Endothelial cell of umbilical vein (primary cell): ENCODE measurements around the gene DYRK1A. TPM values are rescaled to one million over a fixed set of nuclear protein-coding genes. Genes with fewer than 3 reads are reported as not detected.

Source experiments
- BruUV-seq: library from RNA; stranded (reverse); fragments of 400-500 nt; replicated peaks from 2 replicates; lab custom pipeline; 2021; lab: Mats Ljungman, UMichigan
- CTCF ChIA-PET: fragments of 300-600, 350-600 bp; sonication (Branson Sonifier 250); formaldehyde crosslinking; loops from one replicate; lab custom pipeline; 2021; ENCODE audit warnings: antibody characterized with exemption, inconsistent platforms; lab: Charles Lee
- POLR2A ChIA-PET: fragments of 300-600, 350-600 bp; sonication (Branson Sonifier 250); formaldehyde crosslinking; loops from one replicate; lab custom pipeline; 2021; ENCODE audit warnings: antibody characterized with exemption, inconsistent platforms; lab: Charles Lee
- DNase-seq: peaks from one replicate; pipeline ENCODE4 v3.0.0-alpha.2; 2011; ENCODE audit warnings: low read depth, low spot score
- FAIRE-seq: peaks from 2 replicates; lab custom pipeline; 2011; peaks lifted over from hg19 to GRCh38; lab: Jason Lieb, UNC
- H2AFZ ChIP-seq: 2 replicates; pipeline ENCODE4 v1.6.0; 2012; ENCODE audit warnings: low read depth, low read length, control low read depth, inconsistent platforms
- H3K27ac ChIP-seq: 2 replicates; pipeline ENCODE4 v1.5.1; 2011; ENCODE audit warnings: low read depth, mild to moderate bottlenecking, control low read depth, low read length, moderate library complexity; ENCODE audit not compliant: insufficient read depth
- H3K27me3 ChIP-seq, 2 experiments: 2 replicates each; pipeline versions ENCODE4 v1.6.0 to v1.6.1; 2011; ENCODE audit warnings: low read length in 2 of 2, mixed read lengths in 1 of 2; ENCODE audit not compliant: control insufficient read depth in 2 of 2, insufficient read depth in 2 of 2
- H3K36me3 ChIP-seq, 2 experiments: 2 replicates in 1 of 2; 3 replicates in 1 of 2; pipeline ENCODE4 v1.5.1; 2011; ENCODE audit warnings: low read length in 2 of 2, mild to moderate bottlenecking in 1 of 2, moderate library complexity in 1 of 2; ENCODE audit not compliant: control insufficient read depth in 2 of 2, insufficient read depth in 2 of 2; ENCODE audit errors: extremely low read depth in 1 of 2
- H3K4me1 ChIP-seq: 3 replicates; pipeline ENCODE4 v1.5.1; 2011; ENCODE audit warnings: mild to moderate bottlenecking, low read length; ENCODE audit not compliant: control insufficient read depth, insufficient read depth; ENCODE audit errors: extremely low read depth
- H3K4me2 ChIP-seq: 2 replicates; pipeline ENCODE4 v1.6.1; 2011; ENCODE audit warnings: low read length, control low read depth, mixed read lengths; ENCODE audit not compliant: insufficient read depth
- H3K4me3 ChIP-seq, 3 experiments: fragments of 200-600 bp in 1 of 3; sonication (generic), shearing (Covaris generic) in 1 of 3; replicated peaks in 1 of 3; 2 replicates each; pipeline ENCODE4 v1.5.1; 2011 to 2016; ENCODE audit warnings: control low read depth in 3 of 3, low read length in 3 of 3, mild to moderate bottlenecking in 2 of 3, inconsistent platforms in 1 of 3, low read depth in 1 of 3, moderate library complexity in 1 of 3; ENCODE audit not compliant: insufficient read depth in 1 of 3
- H3K79me2 ChIP-seq: 2 replicates; pipeline ENCODE4 v1.6.0; 2012; ENCODE audit warnings: low read length, inconsistent platforms; ENCODE audit not compliant: control insufficient read depth, insufficient read depth
- H3K9ac ChIP-seq: replicated peaks from 2 replicates; pipeline ENCODE3; 2011; ENCODE audit warnings: low read length, control low read depth; ENCODE audit not compliant: insufficient read depth; ENCODE audit errors: extremely low read depth
- H3K9me1 ChIP-seq: replicated peaks from 3 replicates; pipeline ENCODE4 v1.6.0; 2011; ENCODE audit warnings: mild to moderate bottlenecking, low read length; ENCODE audit not compliant: control insufficient read depth, insufficient read depth; ENCODE audit errors: extremely low read depth
- H3K9me3 ChIP-seq: replicated peaks from 2 replicates; pipeline ENCODE4 v1.5.1; 2012; ENCODE audit warnings: low read length, inconsistent platforms; ENCODE audit not compliant: control insufficient read depth, insufficient read depth
- H4K20me1 ChIP-seq: replicated peaks from 2 replicates; pipeline ENCODE3; 2011; ENCODE audit warnings: mild to moderate bottlenecking, low read length; ENCODE audit not compliant: control insufficient read depth, insufficient read depth; ENCODE audit errors: extremely low read depth
- EZH2 ChIP-seq: IDR thresholded peaks from 2 replicates; pipeline ENCODE4 v1.6.1; 2012; ENCODE audit warnings: borderline replicate concordance, low read depth, mild to moderate bottlenecking, moderate library complexity, low read length, inconsistent platforms; ENCODE audit not compliant: severe bottlenecking
- FOS ChIP-seq: IDR thresholded peaks from 2 replicates; pipeline ENCODE4 v1.6.1; 2011; ENCODE audit warnings: mild to moderate bottlenecking, low read length, moderate library complexity, borderline replicate concordance; ENCODE audit not compliant: insufficient read depth
- GATA2 ChIP-seq: IDR thresholded peaks from 2 replicates; pipeline ENCODE4 v1.7.0; 2011; ENCODE audit warnings: low read depth, mild to moderate bottlenecking, moderate library complexity, mixed read lengths, low read length; ENCODE audit not compliant: insufficient read length, insufficient read depth
- JUN ChIP-seq: IDR thresholded peaks from 2 replicates; pipeline ENCODE4 v1.6.1; 2011; ENCODE audit warnings: borderline replicate concordance, low read depth; ENCODE audit not compliant: insufficient read length, insufficient read depth
- MYC ChIP-seq: IDR thresholded peaks from one replicate; pipeline ENCODE4 v1.6.1; 2011; ENCODE audit warnings: mild to moderate bottlenecking, low read depth, low read length
- POLR2A ChIP-seq: IDR thresholded peaks from 2 replicates; pipeline ENCODE4 v1.6.1; 2012; ENCODE audit warnings: low read depth, mild to moderate bottlenecking, control low read depth, low read length
- POLR2AphosphoS5 ChIP-seq: IDR thresholded peaks from 2 replicates; pipeline ENCODE4 v1.6.1; 2012; ENCODE audit warnings: low read depth, mild to moderate bottlenecking, control low read depth, low read length, moderate library complexity; ENCODE audit not compliant: insufficient read depth
- dilution Hi-C: fragments of 300-500 bp; cut with MboI; formaldehyde crosslinking; loops from one replicate; pipeline ENCODE4 v1.15.0; 2019; ENCODE audit warnings: low sequenced_read_pairs; ENCODE audit not compliant: extremely low pct_ligation_motif_present
- intact Hi-C: fragments of 100-400 bp; cut with micrococcal nuclease; formaldehyde crosslinking; loops from one replicate; pipeline ENCODE4 v1.10.0; 2022
- polyA plus RNA-seq, 4 experiments: library from polyadenylated mRNA; depleted of rRNA in 3 of 4; stranded (reverse) in 3 of 4; unstranded in 1 of 4; fragments of >200 nt; gene quantifications; 2 replicates each; pipeline versions ENCODE4 v1.2.1 to v1.2.3, GENCODE V29; 2011 to 2012; ENCODE audit warnings: missing spikeins in 1 of 4
- total RNA-seq: library from RNA; stranded (reverse); gene quantifications from 2 replicates; pipeline ENCODE4 v1.2.3, GENCODE V29; 2021
- TF ChIP-seq, protein P1 (sequence below), 2 donors: IDR thresholded peaks; 1 replicate in 1 of 2; 2 replicates in 1 of 2; pipeline ENCODE4 v1.5.1; 2011; ENCODE audit warnings: low read length in 2 of 2, mild to moderate bottlenecking in 2 of 2, moderate library complexity in 2 of 2, control low read depth in 1 of 2, inconsistent platforms in 1 of 2, low read depth in 1 of 2; ENCODE audit not compliant: insufficient read depth in 1 of 2; ENCODE audit errors: extremely low read depth in 1 of 2
- TF ChIP-seq, protein P2 (sequence below): IDR thresholded peaks from 2 replicates; pipeline ENCODE4 v1.6.1; 2011; ENCODE audit not compliant: insufficient read depth, insufficient read length

Gene DYRK1A
- total and polyA plus RNA-seq, 2 donors (not counting 3 experiments of a cell fraction or from before 2014, with no cell fraction given) = 51.8 to 53.7 TPM

DNA sequence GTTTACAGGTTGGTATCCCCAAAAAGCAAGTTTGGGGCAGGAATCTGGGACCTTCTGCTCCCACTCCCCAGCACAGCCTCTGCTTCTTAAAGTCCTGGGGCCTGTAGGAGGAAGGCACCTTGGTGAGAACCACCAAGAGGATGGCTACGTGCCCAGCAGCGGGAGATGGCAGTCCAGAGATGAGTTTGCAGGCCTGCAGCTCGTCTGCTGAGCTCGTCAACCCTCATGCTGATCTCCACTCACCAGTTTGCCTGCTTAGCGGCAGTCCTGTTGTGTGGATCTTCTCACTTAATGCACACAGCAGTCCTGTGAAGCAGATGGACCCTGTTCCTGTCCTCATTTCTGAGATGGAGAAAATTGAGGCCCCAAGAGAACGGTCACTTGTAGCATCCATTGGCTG is 160.5 kb downstream of the DYRK1A start:
- ChIA-PET POLR2A (no interaction called here), CTCF (interaction anchor here (1.1 kb wide), 1 partner anchor 362 kb away, joined by 3 read pairs; no protein-coding TSS in a partner anchor)
- no peak overlapping the region for H3K4me2 ChIP-seq
- no peak overlapping the region for H3K27ac ChIP-seq
- dilution Hi-C loops (no loop called here), intact Hi-C loops (no loop called here)
- DNase-seq = no peak
- H3K27me3 ChIP-seq = peaks cover 2 to 6% of the 10 kb centered on the region in 2 experiments
- H4K20me1 ChIP-seq = no peaks in the 10 kb centered on the region
- H3K9ac ChIP-seq = no peak overlapping the region
- no peaks in the 10 kb centered on the region for H3K79me2 ChIP-seq
- no peaks in the 10 kb centered on the region for H3K36me3 ChIP-seq
- H2AFZ ChIP-seq = no peak overlapping the region
- no peak for FAIRE-seq
- H3K4me1 ChIP-seq = no peaks in the 10 kb centered on the region
- no peaks in the 10 kb centered on the region for H3K9me1 ChIP-seq
- no TSS peak for BruUV-seq
- H3K9me3 ChIP-seq = no peaks in the 10 kb centered on the region
- H3K4me3 ChIP-seq = no peak overlapping the region
- no peak for TF ChIP-seq FOS
- no peak for TF ChIP-seq GATA2
- no peak for TF ChIP-seq JUN
- TF ChIP-seq, protein P1, sequence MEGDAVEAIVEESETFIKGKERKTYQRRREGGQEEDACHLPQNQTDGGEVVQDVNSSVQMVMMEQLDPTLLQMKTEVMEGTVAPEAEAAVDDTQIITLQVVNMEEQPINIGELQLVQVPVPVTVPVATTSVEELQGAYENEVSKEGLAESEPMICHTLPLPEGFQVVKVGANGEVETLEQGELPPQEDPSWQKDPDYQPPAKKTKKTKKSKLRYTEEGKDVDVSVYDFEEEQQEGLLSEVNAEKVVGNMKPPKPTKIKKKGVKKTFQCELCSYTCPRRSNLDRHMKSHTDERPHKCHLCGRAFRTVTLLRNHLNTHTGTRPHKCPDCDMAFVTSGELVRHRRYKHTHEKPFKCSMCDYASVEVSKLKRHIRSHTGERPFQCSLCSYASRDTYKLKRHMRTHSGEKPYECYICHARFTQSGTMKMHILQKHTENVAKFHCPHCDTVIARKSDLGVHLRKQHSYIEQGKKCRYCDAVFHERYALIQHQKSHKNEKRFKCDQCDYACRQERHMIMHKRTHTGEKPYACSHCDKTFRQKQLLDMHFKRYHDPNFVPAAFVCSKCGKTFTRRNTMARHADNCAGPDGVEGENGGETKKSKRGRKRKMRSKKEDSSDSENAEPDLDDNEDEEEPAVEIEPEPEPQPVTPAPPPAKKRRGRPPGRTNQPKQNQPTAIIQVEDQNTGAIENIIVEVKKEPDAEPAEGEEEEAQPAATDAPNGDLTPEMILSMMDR (IDR thresholded peaks at IDR 0.05; ENCODE audit: extremely low read depth in 1 of 2, insufficient read depth in 1 of 2, low read depth in 1 of 2, low read length in 2 of 2) = no peak
- TF ChIP-seq EZH2 = no peak
- TF ChIP-seq, protein P2, sequence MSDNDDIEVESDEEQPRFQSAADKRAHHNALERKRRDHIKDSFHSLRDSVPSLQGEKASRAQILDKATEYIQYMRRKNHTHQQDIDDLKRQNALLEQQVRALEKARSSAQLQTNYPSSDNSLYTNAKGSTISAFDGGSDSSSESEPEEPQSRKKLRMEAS = no peak
- TF ChIP-seq POLR2A = no peak
- no peak for TF ChIP-seq MYC
- TF ChIP-seq POLR2AphosphoS5 = no peak
